AG04450 (cell line): ENCODE results near the gene DLGAP3. TPM values are rescaled to one million over a fixed set of nuclear protein-coding genes. Genes with fewer than 3 reads are reported as not detected.

Experiments used
- CTCF ChIA-PET: fragments of 300-600, 350-600 bp; formaldehyde crosslinking; extraction: SDS; loops from one replicate; lab custom pipeline; 2022; ENCODE audit warnings: antibody characterized with exemption, inconsistent platforms; lab: Charles Lee
- POLR2A ChIA-PET: fragments of 350-600 bp; formaldehyde crosslinking; extraction: SDS; loops from one replicate; lab custom pipeline; 2021; ENCODE audit warnings: antibody characterized with exemption, inconsistent platforms; lab: Yijun Ruan, JAX
- DNase-seq: peaks from one replicate; pipeline ENCODE4 v3.0.0-alpha.2; 2011; ENCODE audit warnings: low read depth, low spot score
- H3K27ac ChIP-seq: one replicate; pipeline ENCODE4 v1.5.1; 2012; ENCODE audit warnings: low read depth, low read length, control low read depth
- H3K27me3 ChIP-seq: one replicate; pipeline ENCODE4 v1.6.0; 2012; ENCODE audit warnings: low read length; ENCODE audit not compliant: control insufficient read depth, insufficient read depth
- H3K4me3 ChIP-seq: 2 replicates; pipeline ENCODE4 v1.5.1; 2011; ENCODE audit warnings: mild to moderate bottlenecking, low read depth, low read length, control low read depth
- H3K9me3 ChIP-seq: 2 replicates; pipeline ENCODE4 v1.5.1; 2012; ENCODE audit warnings: low read length; ENCODE audit not compliant: control insufficient read depth, insufficient read depth
- CTCF ChIP-seq: IDR thresholded peaks from 2 replicates; pipeline ENCODE4 v1.5.1; 2011; ENCODE audit warnings: low read depth, low read length, control low read depth, inconsistent platforms
- polyA plus RNA-seq: library from polyadenylated mRNA; depleted of rRNA; stranded (reverse); fragments of >200 nt; gene quantifications from 2 replicates; pipeline ENCODE4 v1.2.3, GENCODE V29; 2011

Gene DLGAP3
- polyA plus RNA-seq, 1 experiment: not detected

- Histone ChIP-seq H3K4me3 (no peak overlapping the region), H3K27me3 (no peaks in the 10 kb centered on the region), H3K27ac (no peak overlapping the region), H3K9me3 (no peaks in the 10 kb centered on the region; the same call in 1 of the 2 replicates)
- POLR2A ChIA-PET: no interaction called here
- no peak for DNase-seq
- CTCF ChIA-PET: no interaction called here
- no peak for TF ChIP-seq CTCF
These were observed 25.0 kb downstream of the DLGAP3 start for GRCh38 chr1:34904236-34905097.

- Histone ChIP-seq H3K4me3 (no peak overlapping the region), H3K27me3 (peaks cover 2% of the 10 kb centered on the region), H3K9me3 (no peaks in the 10 kb centered on the region; the same call in 1 of the 2 replicates), H3K27ac (no peak overlapping the region)
- POLR2A ChIA-PET: no interaction called here
- CTCF ChIA-PET: no interaction called here
- DNase-seq: no peak
- no peak for TF ChIP-seq CTCF
These were observed 27.5 kb downstream of the DLGAP3 start for GRCh38 chr1:34901919-34902318.

- TF ChIP-seq CTCF: no peak
- POLR2A ChIA-PET: no interaction called here
- DNase-seq: no peak
- H3K4me3 ChIP-seq: no peak overlapping the region
- CTCF ChIA-PET: no interaction called here
- H3K27me3 ChIP-seq: peaks cover 2% of the 10 kb centered on the region
- H3K27ac ChIP-seq: no peak overlapping the region
- no peaks in the 10 kb centered on the region; the same call in 1 of the 2 replicates for H3K9me3 ChIP-seq
These were observed 28.5 kb downstream of the DLGAP3 start for GRCh38 chr1:34900775-34901502.

GRCh38 chr1:34899906-34900305 lies 29.5 kb downstream of the DLGAP3 start:
- H3K27me3 ChIP-seq: peaks cover 2% of the 10 kb centered on the region
- ChIA-PET CTCF (no interaction called here), POLR2A (no interaction called here)
- H3K4me3 ChIP-seq: no peak overlapping the region
- no peaks in the 10 kb centered on the region; the same call in 1 of the 2 replicates for H3K9me3 ChIP-seq
- DNase-seq: no peak
- no peak overlapping the region for H3K27ac ChIP-seq
- TF ChIP-seq CTCF: no peak

GRCh38 chr1:34899471-34899870 lies 30.0 kb downstream of the DLGAP3 start:
- Histone ChIP-seq H3K9me3 (no peaks in the 10 kb centered on the region; the same call in 1 of the 2 replicates), H3K27ac (no peak overlapping the region), H3K27me3 (peaks cover 2% of the 10 kb centered on the region), H3K4me3 (no peak overlapping the region)
- DNase-seq: no peak
- POLR2A ChIA-PET: no interaction called here
- TF ChIP-seq CTCF: no peak
- CTCF ChIA-PET: no interaction called here
